ENCODE data around the gene MPC1.
"Not testable (repeated sequence)": the region's sequence is repeated elsewhere in the genome, so short reads cannot be mapped to it uniquely, and the experiment has no call there.

MPC1 gene

GRCh38 chr6:166381381-166381732 lies 1.4 kb downstream of the MPC1 start:
- DNase-seq (ENCODE audit: low read depth in 2 of 2) = no peak

GRCh38 chr6:166379800-166380199 lies 2.9 kb downstream of the MPC1 start:
- DNase-seq (ENCODE audit: low read depth in 2 of 2) = no peak

- DNase-seq (ENCODE audit: low read depth in 2 of 2) = no peak
Measured at GRCh38 chr6:166379103-166379586, 3.6 kb downstream of the MPC1 start.

- no peak for DNase-seq (ENCODE audit: low read depth in 2 of 2)
Measured at GRCh38 chr6:166377721-166378120, 5.0 kb downstream of the MPC1 start.

GRCh38 chr6:166375013-166375412 lies 7.7 kb downstream of the MPC1 start:
- no peak for DNase-seq (ENCODE audit: low read depth in 2 of 2)

- DNase-seq (ENCODE audit: low read depth in 2 of 2) = no peak
Measured at GRCh38 chr6:166370489-166370888, 12.3 kb downstream of the MPC1 start.

- DNase-seq (ENCODE audit: low read depth in 2 of 2) = no peak
Measured at GRCh38 chr6:166369782-166370181, 13.0 kb downstream of the MPC1 start.

GRCh38 chr6:166366921-166367320 lies 15.8 kb downstream of the MPC1 start:
- DNase-seq (ENCODE audit: low read depth in 2 of 2) = no peak

- DNase-seq (ENCODE audit: low read depth in 2 of 2) = no peak
Measured at GRCh38 chr6:166365806-166366205, 16.9 kb downstream of the MPC1 start.

- no peak for DNase-seq (ENCODE audit: low read depth in 2 of 2)
Measured at GRCh38 chr6:166365221-166365620, 17.5 kb downstream of the MPC1 start.

- no peak for DNase-seq (ENCODE audit: low read depth in 2 of 2)
Measured at GRCh38 chr6:166364456-166364855, 18.3 kb downstream of the MPC1 start.

GRCh38 chr6:166362427-166362826 lies 20.3 kb downstream of the MPC1 start:
- DNase-seq (ENCODE audit: low read depth in 2 of 2) = not testable (repeated sequence)

GRCh38 chr6:166361077-166361429 lies 21.7 kb downstream of the MPC1 start:
- no peak for DNase-seq (ENCODE audit: low read depth in 2 of 2)

GRCh38 chr6:166360243-166361076 lies 22.3 kb downstream of the MPC1 start:
- no peak for DNase-seq (ENCODE audit: low read depth in 2 of 2)

GRCh38 chr6:166355552-166355951 lies 27.2 kb downstream of the MPC1 start:
- DNase-seq (ENCODE audit: low read depth in 2 of 2) = no peak

- DNase-seq (ENCODE audit: low read depth in 2 of 2) = no peak
Measured at GRCh38 chr6:166354965-166355364, 27.8 kb downstream of the MPC1 start.

- DNase-seq (ENCODE audit: low read depth in 2 of 2) = no peak
Measured at GRCh38 chr6:166354143-166354542, 28.6 kb downstream of the MPC1 start.

GRCh38 chr6:166353507-166353906 lies 29.2 kb downstream of the MPC1 start:
- no peak for DNase-seq (ENCODE audit: low read depth in 2 of 2)

- DNase-seq (ENCODE audit: low read depth in 2 of 2) = no peak
Measured at GRCh38 chr6:166352923-166353322, 29.8 kb downstream of the MPC1 start.

- DNase-seq (ENCODE audit: low read depth in 2 of 2) = no peak
Measured at GRCh38 chr6:166351715-166352285, 30.9 kb downstream of the MPC1 start.

GRCh38 chr6:166348305-166348949 lies 34.3 kb downstream of the MPC1 start:
- DNase-seq (ENCODE audit: low read depth in 2 of 2) = no peak

GRCh38 chr6:166346965-166347364 lies 35.8 kb downstream of the MPC1 start:
- DNase-seq (ENCODE audit: low read depth in 2 of 2) = no peak

- no peak for DNase-seq (ENCODE audit: low read depth in 2 of 2)
Measured at GRCh38 chr6:166346449-166346848, 36.3 kb downstream of the MPC1 start.

Measured in stimulated activated CD4-positive, alpha-beta T cell treated with anti-CD3 and anti-CD28 coated beads, Interleukin-1b, Interleukin-23, amount 100 ng/mL, for 4 hours (primary cell).